PFSK-1 (cell line): ENCODE data around the gene CASP10.

ENCODE experiments used
- FOXP2 ChIP-seq: optimal IDR thresholded peaks from 2 replicates; pipeline ENCODE3; 2011; ENCODE audit warnings: borderline replicate concordance, control low read depth, inconsistent platforms; ENCODE audit not compliant: insufficient read depth; ENCODE audit errors: extremely low read length, extremely low read depth
- POLR2AphosphoS5 ChIP-seq: IDR thresholded peaks from 2 replicates; pipeline ENCODE4 v1.6.1; 2012; ENCODE audit warnings: low read depth, mild to moderate bottlenecking, control low read depth, low read length, moderate library complexity
- SIN3A ChIP-seq: IDR thresholded peaks from 2 replicates; pipeline ENCODE4 v1.6.1; 2012; ENCODE audit warnings: mild to moderate bottlenecking, low read length, moderate library complexity, borderline replicate concordance; ENCODE audit not compliant: insufficient read depth
- TF ChIP-seq, protein P1 (sequence below), 2 experiments: IDR thresholded peaks; 2 replicates each; pipeline versions ENCODE4 v1.6.1 to v1.8.0; 2011 to 2012; ENCODE audit warnings: low read depth in 2 of 2, low read length in 2 of 2, control low read depth in 1 of 2, inconsistent platforms in 1 of 2, mild to moderate bottlenecking in 1 of 2, moderate library complexity in 1 of 2; ENCODE audit not compliant: insufficient read depth in 1 of 2

DNA sequence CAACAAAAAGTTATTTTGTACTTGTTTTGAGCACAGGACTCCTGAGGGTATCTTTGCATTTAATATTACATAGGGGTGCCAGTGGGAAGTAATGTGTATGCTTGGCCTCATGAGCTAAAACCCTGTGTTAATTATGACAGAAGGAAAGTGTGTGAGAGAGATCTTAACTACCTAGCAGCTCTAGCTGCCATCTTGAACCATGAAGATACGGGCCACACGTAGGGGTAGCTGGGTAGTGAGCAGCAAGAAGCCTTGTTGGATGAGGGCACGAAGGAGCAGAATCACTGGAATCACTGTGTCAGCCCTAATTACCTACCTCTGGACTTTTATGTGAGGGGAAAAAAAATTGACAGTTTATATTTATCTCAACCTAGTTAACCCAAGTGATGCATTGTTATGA, 15.4 kb upstream of the CASP10 start:
- TF ChIP-seq POLR2AphosphoS5 (no peak), SIN3A (no peak), FOXP2 (no peak)
- TF ChIP-seq, protein P1, sequence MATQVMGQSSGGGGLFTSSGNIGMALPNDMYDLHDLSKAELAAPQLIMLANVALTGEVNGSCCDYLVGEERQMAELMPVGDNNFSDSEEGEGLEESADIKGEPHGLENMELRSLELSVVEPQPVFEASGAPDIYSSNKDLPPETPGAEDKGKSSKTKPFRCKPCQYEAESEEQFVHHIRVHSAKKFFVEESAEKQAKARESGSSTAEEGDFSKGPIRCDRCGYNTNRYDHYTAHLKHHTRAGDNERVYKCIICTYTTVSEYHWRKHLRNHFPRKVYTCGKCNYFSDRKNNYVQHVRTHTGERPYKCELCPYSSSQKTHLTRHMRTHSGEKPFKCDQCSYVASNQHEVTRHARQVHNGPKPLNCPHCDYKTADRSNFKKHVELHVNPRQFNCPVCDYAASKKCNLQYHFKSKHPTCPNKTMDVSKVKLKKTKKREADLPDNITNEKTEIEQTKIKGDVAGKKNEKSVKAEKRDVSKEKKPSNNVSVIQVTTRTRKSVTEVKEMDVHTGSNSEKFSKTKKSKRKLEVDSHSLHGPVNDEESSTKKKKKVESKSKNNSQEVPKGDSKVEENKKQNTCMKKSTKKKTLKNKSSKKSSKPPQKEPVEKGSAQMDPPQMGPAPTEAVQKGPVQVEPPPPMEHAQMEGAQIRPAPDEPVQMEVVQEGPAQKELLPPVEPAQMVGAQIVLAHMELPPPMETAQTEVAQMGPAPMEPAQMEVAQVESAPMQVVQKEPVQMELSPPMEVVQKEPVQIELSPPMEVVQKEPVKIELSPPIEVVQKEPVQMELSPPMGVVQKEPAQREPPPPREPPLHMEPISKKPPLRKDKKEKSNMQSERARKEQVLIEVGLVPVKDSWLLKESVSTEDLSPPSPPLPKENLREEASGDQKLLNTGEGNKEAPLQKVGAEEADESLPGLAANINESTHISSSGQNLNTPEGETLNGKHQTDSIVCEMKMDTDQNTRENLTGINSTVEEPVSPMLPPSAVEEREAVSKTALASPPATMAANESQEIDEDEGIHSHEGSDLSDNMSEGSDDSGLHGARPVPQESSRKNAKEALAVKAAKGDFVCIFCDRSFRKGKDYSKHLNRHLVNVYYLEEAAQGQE (IDR thresholded peaks at IDR 0.05; ENCODE audit: insufficient read depth in 1 of 2, low read depth in 2 of 2, low read length in 2 of 2): no peak
